Esophagus squamous epithelium (tissue), 5 donors: ENCODE results near the gene PSTPIP2. TPM values are rescaled to one million over a fixed set of nuclear protein-coding genes. Genes with fewer than 3 reads are reported as not detected.

ENCODE experiments used
- DNase-seq: peaks from one replicate; lab custom pipeline; 2025; lab: John Stamatoyannopoulos, UW
- H3K27ac ChIP-seq, 4 donors: fragments of 200-600 bp; sonication (generic); one replicate each; pipeline ENCODE4 v1.5.1; 2016 to 2019; ENCODE audit warnings: mild to moderate bottlenecking in 1 of 4
- H3K27me3 ChIP-seq, 4 donors: fragments of 200-600 bp; sonication (generic); 1 replicate in 3 of 4; 2 replicates in 1 of 4; pipeline versions ENCODE4 v1.5.1 to v1.6.0; 2017 to 2021; ENCODE audit warnings: antibody characterized with exemption in 1 of 4
- H3K36me3 ChIP-seq, 3 donors: fragments of 200-600 bp; sonication (generic); one replicate each; pipeline ENCODE4 v1.5.1; 2016 to 2019
- H3K4me1 ChIP-seq, 3 donors: fragments of 200-600 bp; sonication (generic); one replicate each; pipeline ENCODE4 v1.5.1; 2017 to 2019
- H3K4me3 ChIP-seq, 4 donors: fragments of 200-600 bp; sonication (generic); 1 replicate in 3 of 4; 2 replicates in 1 of 4; pipeline ENCODE4 v1.5.1; 2016 to 2019; ENCODE audit warnings: mild to moderate bottlenecking in 2 of 4, moderate library complexity in 1 of 4
- H3K9me3 ChIP-seq, 3 donors: fragments of 200-600 bp; sonication (generic); one replicate each; pipeline ENCODE4 v1.5.1; 2016 to 2019
- CTCF ChIP-seq, 6 experiments: fragments of 450-650 bp in 4 of 6; fragments of 200-600 bp in 2 of 6; sonication (generic) in 2 of 6; IDR thresholded peaks; one replicate each; pipeline ENCODE4 v1.5.1; 2016 to 2019; ENCODE audit warnings: antibody characterized with exemption in 6 of 6, mild to moderate bottlenecking in 4 of 6, moderate library complexity in 4 of 6
- POLR2A ChIP-seq, 4 donors: fragments of 450-650 bp; IDR thresholded peaks; one replicate each; pipeline ENCODE4 v1.6.1; 2017; ENCODE audit warnings: antibody characterized with exemption in 4 of 4, mild to moderate bottlenecking in 4 of 4, moderate library complexity in 3 of 4
- WGBS, 2 donors: methylation state at CpG; one replicate each; pipeline ENCODE4 v1.1.5; 2018; 5-methylcytosine and 5-hydroxymethylcytosine counted together
- intact Hi-C: fragments of 100-400 bp; cut with DNase I; formaldehyde crosslinking; loops from one replicate; pipeline ENCODE4 v1.15.0; 2022
- total RNA-seq, 4 donors: library from RNA; depleted of rRNA; stranded (reverse); fragments of >200 nt; gene quantifications; one replicate each; pipeline ENCODE4 v1.1.0, GENCODE V29; 2016
- donor health status: DM: yes; HTN: yes; CAD: no.

PSTPIP2 gene
- total RNA-seq, 4 donors from 2014 or later = 5.6 to 18.7 (median 11.1) TPM

DNA sequence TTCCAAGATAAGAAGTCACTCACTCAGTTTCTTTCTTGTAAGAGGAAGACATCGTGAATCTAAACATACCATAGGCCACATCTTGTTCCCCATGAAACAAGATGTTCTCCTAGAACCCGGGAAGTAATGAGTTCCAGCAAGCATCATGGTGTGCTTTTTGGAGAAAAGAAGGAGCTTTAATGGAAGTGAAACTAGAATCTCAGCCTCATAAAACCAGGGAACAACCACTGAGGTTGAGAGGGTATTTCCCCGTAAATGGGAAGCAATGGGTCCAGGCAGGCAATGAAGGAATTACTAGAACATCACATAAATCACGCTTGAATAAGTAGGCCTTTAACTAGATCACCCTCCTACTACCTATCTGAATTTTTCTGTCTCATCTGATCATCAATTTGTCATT lies 40.3 kb downstream of the PSTPIP2 start:
- Histone ChIP-seq H3K4me3 (no peak overlapping the region), H3K27ac (no peak overlapping the region), H3K9me3 (no peaks in the 10 kb centered on the region), H3K27me3 (peaks cover 0 to 10% (median 0%) of the 10 kb centered on the region in 4 donors), H3K36me3 (peaks cover 0 to 8% (median 0%) of the 10 kb centered on the region in 3 donors), H3K4me1 (peaks cover 2 to 14% (median 6%) of the 10 kb centered on the region in 3 donors)
- intact Hi-C loops = no loop called here
- WGBS, 2 donors = 84 to 90% methylated on average over 4 of the region's 4 CpGs
- no peak for TF ChIP-seq CTCF (IDR thresholded peaks at IDR 0.05)
- TF ChIP-seq POLR2A (IDR thresholded peaks at IDR 0.05) = no peak
- no peak for DNase-seq

- peak overlapping the region; percentile 37 to 68 (median 57) for H3K4me3 ChIP-seq
- peaks cover 2 to 14% (median 6%) of the 10 kb centered on the region in 3 donors for H3K4me1 ChIP-seq
- H3K9me3 ChIP-seq = no peaks in the 10 kb centered on the region
- peaks cover 0 to 10% (median 0%) of the 10 kb centered on the region in 4 donors for H3K27me3 ChIP-seq
- 48 to 59% methylated on average over 7 of the region's 7 CpGs for WGBS, 2 donors
- intact Hi-C loops = no loop called here
- no peak for TF ChIP-seq POLR2A (IDR thresholded peaks at IDR 0.05)
- no peak for TF ChIP-seq CTCF (IDR thresholded peaks at IDR 0.05)
- H3K27ac ChIP-seq = peak overlapping the region in 3 of 4 donors; percentile 51 to 75 (median 65)
- no peak for DNase-seq
- H3K36me3 ChIP-seq = peaks cover 0 to 8% (median 0%) of the 10 kb centered on the region in 3 donors
Observed at GRCh38 chr18:46028536-46028891, 43.5 kb downstream of the PSTPIP2 start.

DNA sequence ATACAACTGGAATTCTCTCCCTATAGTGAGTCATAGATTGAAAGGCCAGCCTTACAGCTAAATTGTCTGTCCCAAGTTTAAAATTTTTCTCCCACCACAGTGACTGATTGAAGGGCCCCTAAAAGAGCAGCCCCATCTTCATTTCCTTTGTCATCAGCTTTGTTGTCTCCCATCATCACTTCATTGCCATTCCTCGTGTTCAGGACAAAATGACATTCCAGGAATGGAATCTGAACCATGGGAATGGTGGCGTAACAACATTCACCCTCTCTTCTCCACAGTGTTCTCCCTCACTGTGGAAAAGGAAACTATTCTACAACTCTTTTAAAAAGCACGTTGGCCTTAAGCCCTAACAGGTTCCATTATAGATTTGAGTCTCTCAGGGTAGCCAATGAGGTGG lies 52.1 kb downstream of the PSTPIP2 start:
- intact Hi-C loops = no loop called here
- no peak overlapping the region for H3K4me3 ChIP-seq
- no peaks in the 10 kb centered on the region for H3K36me3 ChIP-seq
- WGBS, 2 donors = 83 to 95% methylated on average over 3 of the region's 3 CpGs
- TF ChIP-seq CTCF (IDR thresholded peaks at IDR 0.05) = no peak
- TF ChIP-seq POLR2A (IDR thresholded peaks at IDR 0.05) = no peak
- H3K27me3 ChIP-seq = no peaks in the 10 kb centered on the region
- H3K9me3 ChIP-seq = no peaks in the 10 kb centered on the region
- DNase-seq = no peak
- no peak overlapping the region for H3K27ac ChIP-seq
- H3K4me1 ChIP-seq = no peaks in the 10 kb centered on the region

GRCh38 chr18:46013484-46014189 lies 58.4 kb downstream of the PSTPIP2 start:
- Histone ChIP-seq H3K27ac (no peak overlapping the region), H3K4me1 (no peaks in the 10 kb centered on the region), H3K9me3 (no peaks in the 10 kb centered on the region), H3K36me3 (peaks cover 0 to 23% (median 0%) of the 10 kb centered on the region in 3 donors), H3K27me3 (no peaks in the 10 kb centered on the region), H3K4me3 (no peak overlapping the region)
- WGBS, 2 donors = 63 to 74% methylated on average over 4 to 5 of the region's 5 CpGs
- no peak for DNase-seq
- TF ChIP-seq POLR2A (IDR thresholded peaks at IDR 0.05) (no peak), CTCF (IDR thresholded peaks at IDR 0.05) (no peak)
- intact Hi-C loops = no loop called here

DNA sequence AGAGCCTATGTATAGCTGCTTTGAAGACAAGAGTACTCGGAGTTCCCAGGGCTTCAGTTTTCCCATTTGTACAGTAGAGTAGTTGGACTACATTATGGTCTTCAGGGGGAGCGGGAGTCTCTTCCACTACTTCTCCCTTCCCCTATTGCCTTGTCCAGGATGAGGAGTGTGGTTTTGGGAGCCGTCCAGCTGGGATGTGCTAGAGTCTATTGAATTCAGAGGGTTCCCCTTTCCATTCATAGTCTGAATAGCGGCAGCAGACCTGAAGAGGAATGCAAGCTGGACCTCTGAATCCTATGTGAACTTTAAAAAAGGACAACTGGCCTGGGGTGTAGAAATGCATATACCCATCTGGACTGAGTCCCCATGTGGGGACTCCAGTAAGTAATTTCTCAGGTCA lies 61.4 kb downstream of the PSTPIP2 start:
- no peak for TF ChIP-seq CTCF (IDR thresholded peaks at IDR 0.05)
- no peak for TF ChIP-seq POLR2A (IDR thresholded peaks at IDR 0.05)
- intact Hi-C loops = no loop called here
- Histone ChIP-seq H3K4me3 (no peak overlapping the region), H3K36me3 (peaks cover 0 to 25% (median 0%) of the 10 kb centered on the region in 3 donors), H3K27me3 (no peaks in the 10 kb centered on the region), H3K27ac (no peak overlapping the region), H3K9me3 (no peaks in the 10 kb centered on the region), H3K4me1 (no peaks in the 10 kb centered on the region)
- DNase-seq = no peak
- WGBS, 2 donors = 84 to 89% methylated on average over 1 to 4 of the region's 4 CpGs
